AG04449 (cell line): Measurements from ENCODE around the gene ZNF841.
"Not testable (repeated sequence)": the region's sequence is repeated elsewhere in the genome, so short reads cannot be mapped to it uniquely, and the experiment has no call there.

Source experiments
- CTCF ChIA-PET: fragments of 350-600 bp; formaldehyde crosslinking; extraction: SDS; loops from one replicate; lab custom pipeline; 2021; ENCODE audit warnings: antibody characterized with exemption; lab: Yijun Ruan, JAX
- POLR2A ChIA-PET: fragments of 400-600, 350-600 bp; formaldehyde crosslinking; extraction: SDS; loops from one replicate; lab custom pipeline; 2020; ENCODE audit warnings: antibody characterized with exemption, inconsistent platforms; lab: Yijun Ruan, JAX
- DNase-seq: peaks from one replicate; pipeline ENCODE4 v3.0.0-alpha.2; 2010; ENCODE audit warnings: low read depth, low spot score
- H3K4me3 ChIP-seq: 2 replicates; pipeline ENCODE4 v1.5.1; 2011; ENCODE audit warnings: low read depth, mild to moderate bottlenecking, control low read depth, low read length
- TF ChIP-seq, protein P1 (sequence below): IDR thresholded peaks from one replicate; pipeline ENCODE4 v1.5.1; 2011; ENCODE audit warnings: mild to moderate bottlenecking, moderate library complexity, low read length, control low read depth, inconsistent platforms; ENCODE audit not compliant: insufficient read depth; ENCODE audit errors: missing control alignments

Gene ZNF841

DNA sequence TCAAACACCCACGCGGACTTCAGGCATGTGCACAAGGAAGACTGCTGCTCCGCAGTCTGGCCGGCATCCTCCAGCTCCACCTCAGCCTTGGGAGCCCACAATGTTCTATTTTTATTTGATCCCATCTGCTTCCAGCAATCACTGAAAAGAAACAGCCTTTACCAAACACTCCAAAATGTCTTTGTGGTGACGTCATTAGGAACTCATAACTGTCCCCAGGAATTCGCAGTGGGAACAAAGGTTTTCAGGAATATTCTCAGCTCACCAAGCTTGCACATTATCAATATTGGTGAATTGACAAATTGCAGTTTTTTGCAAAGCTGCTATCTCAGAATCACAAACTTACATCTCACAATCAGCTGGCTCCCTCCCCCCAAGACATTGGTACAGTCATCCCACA, 15.2 kb upstream of the ZNF841 start:
- TF ChIP-seq, protein P1, sequence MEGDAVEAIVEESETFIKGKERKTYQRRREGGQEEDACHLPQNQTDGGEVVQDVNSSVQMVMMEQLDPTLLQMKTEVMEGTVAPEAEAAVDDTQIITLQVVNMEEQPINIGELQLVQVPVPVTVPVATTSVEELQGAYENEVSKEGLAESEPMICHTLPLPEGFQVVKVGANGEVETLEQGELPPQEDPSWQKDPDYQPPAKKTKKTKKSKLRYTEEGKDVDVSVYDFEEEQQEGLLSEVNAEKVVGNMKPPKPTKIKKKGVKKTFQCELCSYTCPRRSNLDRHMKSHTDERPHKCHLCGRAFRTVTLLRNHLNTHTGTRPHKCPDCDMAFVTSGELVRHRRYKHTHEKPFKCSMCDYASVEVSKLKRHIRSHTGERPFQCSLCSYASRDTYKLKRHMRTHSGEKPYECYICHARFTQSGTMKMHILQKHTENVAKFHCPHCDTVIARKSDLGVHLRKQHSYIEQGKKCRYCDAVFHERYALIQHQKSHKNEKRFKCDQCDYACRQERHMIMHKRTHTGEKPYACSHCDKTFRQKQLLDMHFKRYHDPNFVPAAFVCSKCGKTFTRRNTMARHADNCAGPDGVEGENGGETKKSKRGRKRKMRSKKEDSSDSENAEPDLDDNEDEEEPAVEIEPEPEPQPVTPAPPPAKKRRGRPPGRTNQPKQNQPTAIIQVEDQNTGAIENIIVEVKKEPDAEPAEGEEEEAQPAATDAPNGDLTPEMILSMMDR: no peak
- no peak overlapping the region for H3K4me3 ChIP-seq
- ChIA-PET POLR2A (no interaction called here), CTCF (interaction anchor here (0.9 to 2.0 kb wide), 2 partner anchors 12 to 127 kb away, joined by 3 to 5 read pairs; no protein-coding TSS in a partner anchor)
- no peak for DNase-seq

DNA sequence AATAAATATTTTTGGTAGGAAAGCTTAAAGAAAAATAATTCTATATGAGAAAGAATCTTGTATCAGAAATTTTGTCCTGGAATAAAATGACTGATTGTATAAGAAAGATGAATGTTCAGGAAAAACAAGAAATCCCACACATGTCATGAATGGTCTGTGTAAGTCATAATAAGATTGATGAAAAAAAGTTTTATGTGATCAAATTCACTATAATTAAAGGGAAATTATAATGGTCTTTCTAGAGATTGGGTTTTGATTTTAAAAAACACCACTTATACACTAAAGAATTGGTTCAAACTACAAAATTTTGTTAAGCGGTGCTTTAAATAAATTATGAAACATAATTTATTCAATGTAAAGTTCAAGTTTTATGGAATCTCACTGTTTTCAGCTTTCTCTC, 7.2 kb upstream of the ZNF841 start:
- no peak overlapping the region for H3K4me3 ChIP-seq
- no peak for DNase-seq
- POLR2A ChIA-PET: no interaction called here
- TF ChIP-seq, protein P1: no peak
- CTCF ChIA-PET: no interaction called here

DNA sequence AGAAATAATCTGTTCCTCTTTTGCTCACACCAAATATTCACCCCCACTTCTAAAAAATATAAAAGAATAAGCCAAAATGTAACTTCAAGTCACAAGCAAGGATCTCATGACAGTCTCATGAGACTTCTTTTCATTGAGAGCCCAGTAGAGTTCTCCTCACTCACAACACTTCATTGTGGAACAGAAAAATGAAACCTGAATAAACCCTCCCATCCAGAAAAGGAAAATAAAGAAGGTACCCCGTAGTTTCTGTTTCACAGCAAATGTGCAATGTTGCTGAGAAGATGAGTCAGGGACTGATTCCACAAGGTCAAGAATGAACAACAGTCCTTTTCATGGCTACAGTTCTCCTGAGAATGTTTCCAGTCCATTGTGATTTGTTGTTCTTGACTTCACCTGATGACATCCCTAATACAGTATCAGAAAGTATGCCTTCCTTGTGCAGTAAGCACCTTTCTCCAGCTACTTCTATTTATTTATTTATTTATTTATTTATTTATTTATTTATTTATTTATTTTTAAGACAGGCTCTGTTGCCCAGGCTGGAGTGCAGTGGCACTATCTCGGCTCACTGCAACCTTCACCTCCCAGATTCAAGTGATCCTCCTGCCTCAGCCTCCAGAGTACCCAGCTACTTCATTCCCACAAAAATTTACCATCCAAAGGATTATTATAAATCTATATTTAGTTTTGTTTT, 6.4 kb upstream of the ZNF841 start:
- ChIA-PET CTCF (no interaction called here), POLR2A (no interaction called here)
- no peak for DNase-seq
- TF ChIP-seq, protein P1: no peak
- no peak overlapping the region for H3K4me3 ChIP-seq

DNA sequence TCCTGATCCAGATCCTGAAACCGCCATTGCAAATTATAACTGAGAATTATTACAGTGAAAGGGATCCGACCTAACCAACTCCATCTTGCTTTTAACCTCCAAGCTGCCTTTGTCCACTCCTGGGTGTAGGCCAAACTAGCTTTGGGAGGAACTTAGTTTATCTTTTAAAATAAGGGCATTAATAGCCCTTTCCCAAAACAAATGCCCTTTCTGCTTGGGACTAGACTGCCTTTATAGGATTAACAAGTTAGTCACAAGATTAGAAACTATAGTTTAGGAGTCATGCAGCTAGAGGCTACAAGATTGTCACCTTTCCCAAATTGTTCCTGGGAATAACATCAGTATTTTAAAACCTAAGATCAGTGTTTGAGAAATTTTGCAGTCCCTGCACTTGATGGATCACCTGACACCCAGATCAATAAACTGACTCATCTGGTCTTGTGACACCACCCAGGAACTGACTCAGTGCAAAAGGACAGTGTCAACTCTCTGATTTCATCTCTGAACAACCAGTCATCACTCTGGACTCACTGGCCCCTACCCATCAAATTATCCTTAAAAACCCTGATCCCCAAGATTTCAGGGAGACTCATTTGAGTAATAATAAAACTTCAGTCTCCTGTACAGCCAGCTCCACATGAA, 4.1 kb upstream of the ZNF841 start:
- TF ChIP-seq, protein P1: no peak
- CTCF ChIA-PET: no interaction called here
- DNase-seq: no peak
- POLR2A ChIA-PET: no interaction called here
- H3K4me3 ChIP-seq: no peak overlapping the region

DNA sequence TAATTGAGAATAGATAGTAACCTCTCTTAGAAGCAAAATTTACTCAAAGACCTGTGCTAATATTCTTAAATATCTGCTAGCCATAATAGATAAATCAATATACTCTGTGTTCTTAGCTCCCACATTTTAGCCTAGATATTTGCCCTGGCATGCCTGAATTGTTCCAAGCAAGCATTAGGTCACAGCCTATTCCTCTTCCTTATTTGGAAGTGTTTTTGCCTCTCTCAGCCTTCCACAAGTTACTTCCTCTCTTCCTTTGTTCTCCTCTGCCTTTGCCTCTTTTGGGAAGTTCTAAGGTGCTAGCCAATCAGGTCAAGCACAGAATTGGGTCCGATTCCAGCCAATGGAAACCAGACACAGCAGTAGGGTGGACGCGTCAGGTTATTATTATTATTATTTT, 851 bp upstream of the ZNF841 start:
- DNase-seq, CTCF ChIA-PET, H3K4me3 ChIP-seq: not testable (repeated sequence)

DNA sequence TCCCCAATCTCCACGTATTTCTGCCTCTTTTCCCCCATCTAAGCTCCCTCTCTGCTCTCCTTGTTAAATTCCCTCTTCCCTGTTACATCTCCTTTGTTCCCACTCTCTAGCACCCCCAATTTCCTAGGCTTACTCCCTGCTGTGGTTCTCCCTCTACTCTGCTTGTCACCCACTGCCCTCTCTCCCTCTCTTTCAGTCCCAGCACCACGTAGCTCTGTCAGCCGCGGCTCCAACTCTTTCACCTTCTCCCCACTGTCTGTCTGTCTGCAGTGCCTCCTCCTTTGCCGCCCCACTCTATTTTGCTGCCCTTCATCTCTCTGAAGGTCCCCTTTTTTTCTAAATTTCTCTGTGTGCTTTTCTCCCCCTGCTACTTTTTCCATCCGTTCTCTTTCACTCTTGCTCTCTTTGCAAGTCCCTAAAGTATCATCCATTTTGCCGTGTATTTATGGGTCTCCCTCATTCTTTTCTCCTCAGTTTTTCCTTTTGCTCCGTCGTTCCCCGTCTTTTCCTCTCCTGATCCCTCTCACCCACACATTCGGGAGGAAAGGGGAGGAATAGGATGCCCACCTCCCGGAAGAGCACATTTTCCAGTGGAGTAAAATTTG, 937 bp downstream of the ZNF841 start:
- H3K4me3 ChIP-seq: peak overlapping the region; percentile 85

More for the DNA sequence above, 851 bp upstream of the ZNF841 start:
- POLR2A ChIA-PET: not testable (repeated sequence)

More for the DNA sequence above, 937 bp downstream of the ZNF841 start:
- ChIA-PET CTCF (interaction anchor here (1.0 kb wide), 1 partner anchor 143 kb away, joined by 3 read pairs; no protein-coding TSS in a partner anchor), POLR2A (no interaction called here)
- TF ChIP-seq, protein P1: no peak
- DNase-seq: no peak
